Keratinocyte (primary cell): Measurements from ENCODE around the gene GPSM1. TPM values are rescaled to one million over a fixed set of nuclear protein-coding genes. Genes with fewer than 3 reads are reported as not detected.

ENCODE experiments used
- DNase-seq: peaks from one replicate; pipeline ENCODE4 v3.0.0-alpha.2; 2011; ENCODE audit warnings: low read depth, missing footprints, low spot score
- FAIRE-seq: peaks from 2 replicates; lab custom pipeline; 2011; peaks lifted over from hg19 to GRCh38; lab: Jason Lieb, UNC
- H2AFZ ChIP-seq: 2 replicates; pipeline ENCODE4 v1.6.0; 2012; ENCODE audit warnings: low read length, control low read depth, inconsistent platforms; ENCODE audit not compliant: control insufficient read depth
- H3K27ac ChIP-seq: 2 replicates; pipeline ENCODE4 v1.5.1; 2011; ENCODE audit warnings: low read length; ENCODE audit not compliant: control insufficient read depth, insufficient read depth
- H3K27me3 ChIP-seq: 3 replicates; pipeline ENCODE4 v1.6.0; 2011; ENCODE audit warnings: low read length; ENCODE audit not compliant: control insufficient read depth, insufficient read depth; ENCODE audit errors: extremely low read depth
- H3K36me3 ChIP-seq, 2 experiments: 2 replicates in 1 of 2; 3 replicates in 1 of 2; pipeline ENCODE4 v1.5.1; 2011; ENCODE audit warnings: low read length in 2 of 2, mild to moderate bottlenecking in 1 of 2; ENCODE audit not compliant: control insufficient read depth in 2 of 2, insufficient read depth in 2 of 2; ENCODE audit errors: extremely low read depth in 1 of 2
- H3K4me1 ChIP-seq: 3 replicates; pipeline ENCODE4 v1.5.1; 2011; ENCODE audit warnings: low read length; ENCODE audit not compliant: control insufficient read depth, insufficient read depth; ENCODE audit errors: extremely low read depth
- H3K4me2 ChIP-seq: 3 replicates; pipeline ENCODE4 v1.6.0; 2011; ENCODE audit warnings: low read depth, low read length; ENCODE audit not compliant: control insufficient read depth, insufficient read depth; ENCODE audit errors: extremely low read depth
- H3K4me3 ChIP-seq, 3 experiments: fragments of 200-600 bp in 1 of 3; sonication (generic) in 1 of 3; 2 replicates in 2 of 3; 3 replicates in 1 of 3; pipeline ENCODE4 v1.5.1; 2011 to 2016; ENCODE audit warnings: low read length in 3 of 3, mild to moderate bottlenecking in 3 of 3, control low read depth in 2 of 3, inconsistent platforms in 1 of 3, low read depth in 1 of 3, mixed read lengths in 1 of 3, mixed run types in 1 of 3, moderate library complexity in 1 of 3; ENCODE audit not compliant: control insufficient read depth in 2 of 3, insufficient read depth in 2 of 3; ENCODE audit errors: extremely low read depth in 1 of 3
- H3K79me2 ChIP-seq: 2 replicates; pipeline ENCODE4 v1.6.0; 2012; ENCODE audit warnings: low read length; ENCODE audit not compliant: control insufficient read depth, insufficient read depth
- H3K9ac ChIP-seq: 3 replicates; pipeline ENCODE4 v1.6.0; 2011; ENCODE audit warnings: low read length; ENCODE audit not compliant: control insufficient read depth, insufficient read depth; ENCODE audit errors: extremely low read depth
- H3K9me1 ChIP-seq: 3 replicates; pipeline ENCODE4 v1.6.0; 2011; ENCODE audit warnings: low read length; ENCODE audit not compliant: control insufficient read depth, insufficient read depth; ENCODE audit errors: extremely low read depth
- H3K9me3 ChIP-seq: 2 replicates; pipeline ENCODE4 v1.5.1; 2012; ENCODE audit warnings: low read depth, low read length; ENCODE audit not compliant: control insufficient read depth
- H4K20me1 ChIP-seq: 3 replicates; pipeline ENCODE4 v1.6.0; 2011; ENCODE audit warnings: low read length; ENCODE audit not compliant: control insufficient read depth, insufficient read depth; ENCODE audit errors: extremely low read depth
- EZH2 ChIP-seq: IDR thresholded peaks from one replicate; pipeline ENCODE4 v1.6.1; 2012; ENCODE audit warnings: inconsistent platforms, mild to moderate bottlenecking, low read length, moderate library complexity
- dilution Hi-C: fragments of 300-500 bp; cut with MboI; formaldehyde crosslinking; loops from one replicate; pipeline ENCODE4 v1.7.0; 2020; ENCODE audit warnings: low sequenced_read_pairs; ENCODE audit not compliant: extremely low pct_ligation_motif_present
- polyA plus RNA-seq, 5 experiments: library from polyadenylated mRNA; depleted of rRNA in 3 of 5; stranded (reverse) in 3 of 5; stranded (forward) in 1 of 5; unstranded in 1 of 5; fragments of >200 nt; gene quantifications; 1 replicate in 1 of 5; 2 replicates in 3 of 5; 3 replicates in 1 of 5; pipeline versions ENCODE4 v1.2.1 to v1.2.3, GENCODE V29; 2011 to 2012; ENCODE audit warnings: missing spikeins in 2 of 5, low read depth in 1 of 5, low replicate concordance in 1 of 5
- TF ChIP-seq, protein P1 (sequence below), 3 experiments: IDR thresholded peaks in 1 of 3; conservative IDR thresholded peaks in 1 of 3; optimal IDR thresholded peaks in 1 of 3; 2 replicates in 2 of 3; 3 replicates in 1 of 3; pipeline versions ENCODE3 to v1.5.1; 2011; ENCODE audit warnings: low read length in 3 of 3, mild to moderate bottlenecking in 3 of 3, moderate library complexity in 2 of 3, control low read depth in 1 of 3, inconsistent platforms in 1 of 3; ENCODE audit not compliant: insufficient read depth in 2 of 3; ENCODE audit errors: extremely low read depth in 1 of 3

GPSM1 gene
- polyA plus RNA-seq, 1 donor (not counting 4 experiments of a cell fraction or from before 2014, with no cell fraction given): 2.5 TPM

GRCh38 chr9:136279471-136279870 lies 47.9 kb upstream of the GPSM1 start:
- dilution Hi-C loops: no loop called here
- FAIRE-seq: no peak
- DNase-seq: no peak
- Histone ChIP-seq H3K36me3 (no peaks in the 10 kb centered on the region), H2AFZ (no peak overlapping the region), H3K4me3 (no peak overlapping the region), H3K4me2 (no peak overlapping the region), H3K27me3 (peaks cover 41% of the 10 kb centered on the region), H3K9me3 (no peaks in the 10 kb centered on the region), H3K4me1 (peaks cover 3% of the 10 kb centered on the region), H3K79me2 (no peaks in the 10 kb centered on the region), H3K9me1 (no peaks in the 10 kb centered on the region), H3K27ac (no peak overlapping the region), H4K20me1 (no peaks in the 10 kb centered on the region), H3K9ac (no peak overlapping the region)
- TF ChIP-seq, protein P1, sequence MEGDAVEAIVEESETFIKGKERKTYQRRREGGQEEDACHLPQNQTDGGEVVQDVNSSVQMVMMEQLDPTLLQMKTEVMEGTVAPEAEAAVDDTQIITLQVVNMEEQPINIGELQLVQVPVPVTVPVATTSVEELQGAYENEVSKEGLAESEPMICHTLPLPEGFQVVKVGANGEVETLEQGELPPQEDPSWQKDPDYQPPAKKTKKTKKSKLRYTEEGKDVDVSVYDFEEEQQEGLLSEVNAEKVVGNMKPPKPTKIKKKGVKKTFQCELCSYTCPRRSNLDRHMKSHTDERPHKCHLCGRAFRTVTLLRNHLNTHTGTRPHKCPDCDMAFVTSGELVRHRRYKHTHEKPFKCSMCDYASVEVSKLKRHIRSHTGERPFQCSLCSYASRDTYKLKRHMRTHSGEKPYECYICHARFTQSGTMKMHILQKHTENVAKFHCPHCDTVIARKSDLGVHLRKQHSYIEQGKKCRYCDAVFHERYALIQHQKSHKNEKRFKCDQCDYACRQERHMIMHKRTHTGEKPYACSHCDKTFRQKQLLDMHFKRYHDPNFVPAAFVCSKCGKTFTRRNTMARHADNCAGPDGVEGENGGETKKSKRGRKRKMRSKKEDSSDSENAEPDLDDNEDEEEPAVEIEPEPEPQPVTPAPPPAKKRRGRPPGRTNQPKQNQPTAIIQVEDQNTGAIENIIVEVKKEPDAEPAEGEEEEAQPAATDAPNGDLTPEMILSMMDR (optimal IDR thresholded peaks at IDR 0.05 in 1 of 3, IDR thresholded peaks at IDR 0.05 in 1 of 3, conservative IDR thresholded peaks at IDR 0.05 in 1 of 3; ENCODE audit: extremely low read depth in 1 of 3, insufficient read depth in 2 of 3, low read length in 3 of 3): no peak
- no peak for TF ChIP-seq EZH2

DNA sequence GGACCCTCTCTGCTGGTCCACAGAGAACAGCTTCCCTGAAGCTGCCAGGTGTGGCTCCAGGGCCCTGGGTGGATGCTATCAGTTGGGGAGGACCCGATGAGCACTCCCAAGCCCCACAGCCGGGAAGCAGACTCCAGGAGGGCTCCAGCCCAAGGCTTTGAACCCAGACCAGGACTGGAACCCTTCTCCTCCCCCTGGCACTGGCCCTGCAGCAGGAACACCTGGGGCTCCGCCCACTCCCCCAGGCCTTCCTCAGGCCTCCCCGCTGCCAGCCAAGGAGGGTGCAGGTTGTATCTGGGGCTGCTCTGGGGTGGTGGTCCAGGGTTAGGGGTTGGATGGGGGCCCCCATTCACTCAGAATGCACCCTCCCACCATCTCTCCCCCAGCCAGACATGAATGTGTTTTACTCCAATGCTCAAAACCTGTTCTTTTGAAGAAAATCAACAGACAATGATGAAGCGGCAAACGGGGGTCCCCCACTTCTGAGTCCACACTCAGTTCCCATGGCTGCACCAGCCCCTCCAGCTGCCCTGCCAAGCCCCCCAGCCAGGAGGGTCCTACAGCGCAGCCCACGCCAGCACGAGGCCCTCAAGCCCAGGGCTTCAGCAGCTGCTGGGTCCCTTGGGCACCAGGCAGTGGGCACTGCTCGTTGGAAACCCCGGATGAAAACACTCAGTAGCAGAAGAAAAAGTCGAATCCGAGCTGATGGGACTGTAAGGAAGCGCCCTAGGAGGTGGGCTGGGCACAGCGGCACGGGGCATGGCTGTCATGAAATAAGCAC lies 46.6 kb upstream of the GPSM1 start:
- FAIRE-seq (no peak), DNase-seq (no peak)
- Histone ChIP-seq H3K27ac (no peak overlapping the region), H3K9ac (no peak overlapping the region), H3K27me3 (peaks cover 37% of the 10 kb centered on the region), H3K36me3 (no peaks in the 10 kb centered on the region), H4K20me1 (no peaks in the 10 kb centered on the region), H3K9me3 (no peaks in the 10 kb centered on the region), H3K79me2 (no peaks in the 10 kb centered on the region), H3K4me2 (no peak overlapping the region), H2AFZ (no peak overlapping the region), H3K4me1 (peaks cover 3% of the 10 kb centered on the region), H3K9me1 (no peaks in the 10 kb centered on the region), H3K4me3 (no peak overlapping the region)
- dilution Hi-C loops: no loop called here
- TF ChIP-seq, protein P1 (optimal IDR thresholded peaks at IDR 0.05 in 1 of 3, IDR thresholded peaks at IDR 0.05 in 1 of 3, conservative IDR thresholded peaks at IDR 0.05 in 1 of 3; ENCODE audit: extremely low read depth in 1 of 3, insufficient read depth in 2 of 3, low read length in 3 of 3): no peak
- no peak for TF ChIP-seq EZH2
